Measurements from ENCODE around the gene PVR. TPM values are rescaled to one million over a fixed set of nuclear protein-coding genes. Genes with fewer than 3 reads are reported as not detected.

PVR gene
- total and polyA plus RNA-seq, 9 of the 15 experiments (the other 6 are each of a cell fraction or from before 2014, with no cell fraction given), result 0.89 to 14.5 (median 9.8) TPM

DNA sequence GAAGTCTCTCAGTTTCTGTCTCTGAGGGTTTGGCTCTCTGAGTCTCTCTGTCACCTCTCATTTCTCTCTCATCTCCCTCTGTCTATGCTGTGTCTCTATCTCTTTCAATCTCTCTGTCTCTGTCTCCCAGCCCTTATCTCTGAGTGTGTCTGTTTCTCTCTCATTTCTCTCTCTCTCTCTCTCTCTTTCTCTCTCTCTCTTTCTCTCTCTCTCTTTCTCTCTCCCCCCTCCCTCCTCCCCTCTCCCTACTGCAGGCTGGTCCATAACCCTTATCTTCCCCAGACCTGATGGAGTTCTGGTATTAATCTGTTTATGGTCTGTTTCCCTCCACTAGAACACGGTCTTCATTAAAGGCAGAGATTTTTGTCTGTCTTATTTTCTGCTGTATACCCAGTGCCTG is 1.3 kb upstream of the PVR start (continued):
- TF ChIP-seq TCF3 (CRISPR knock-in tag; IDR thresholded peaks at IDR 0.05) (0 out of 2 replicates have a peak, but pooled peaks have one; percentile 20), PML (IDR thresholded peaks at IDR 0.05; ENCODE audit: low read length) (no peak), HLTF (IDR thresholded peaks at IDR 0.05) (peak; percentile 75; the same call in 1 of the 2 replicates), PYGO2 (tag; IDR thresholded peaks at IDR 0.05) (0 out of 2 replicates have a peak, but pooled peaks have one; percentile 43), MEF2D (tag; conservative IDR thresholded peaks at IDR 0.05; ENCODE audit: low read depth) (no peak), CTBP1 (IDR thresholded peaks at IDR 0.05; ENCODE audit: borderline replicate concordance) (peak; percentile 23; the same call in 1 of the 2 replicates), TBL1XR1 (IDR thresholded peaks at IDR 0.05; ENCODE audit: low read length in 2 of 2) (no peak), MTA1 (IDR thresholded peaks at IDR 0.05; ENCODE audit: borderline replicate concordance) (peak; percentile 65; the same call in 1 of the 2 replicates), OTX1 (CRISPR knock-in tag; IDR thresholded peaks at IDR 0.05) (peak; percentile 91), ELF4 (CRISPR knock-in tag; IDR thresholded peaks at IDR 0.05) (peak; percentile 95), NCOR1 (IDR thresholded peaks at IDR 0.05) (peak; percentile 59), RCOR1 (IDR thresholded peaks at IDR 0.05; ENCODE audit: borderline replicate concordance in 1 of 2, low read depth in 2 of 2, low read length in 2 of 2) (0 out of 4 replicates have a peak, but pooled peaks of 1 of the 2 experiments have one; percentile 6), CBFB (CRISPR knock-in tag; IDR thresholded peaks at IDR 0.05) (no peak), LARP7 (IDR thresholded peaks at IDR 0.05) (0 out of 2 replicates have a peak, but pooled peaks have one; percentile 20), TAL1 (IDR thresholded peaks at IDR 0.05) (peak; percentile 58), CBFA2T2 (conservative IDR thresholded peaks at IDR 0.05) (peak; percentile 54; the same call in 1 of the 2 replicates), SMAD4 (CRISPR knock-in tag; conservative IDR thresholded peaks at IDR 0.05) (0 out of 2 replicates have a peak, but pooled peaks have one; percentile 44), ZNF165 (CRISPR knock-in tag; IDR thresholded peaks at IDR 0.05; ENCODE audit: borderline replicate concordance) (no peak), KAT7 (CRISPR knock-in tag; IDR thresholded peaks at IDR 0.05; ENCODE audit: borderline replicate concordance) (no peak), ZNF212 (CRISPR knock-in tag; IDR thresholded peaks at IDR 0.05) (peak; percentile 95), DDX20 (tag; IDR thresholded peaks at IDR 0.05; ENCODE audit: low read depth) (no peak), ZC3H11A (IDR thresholded peaks at IDR 0.05; ENCODE audit: low read depth, low read length) (no peak), U2AF2 (optimal IDR thresholded peaks at IDR 0.05; ENCODE audit: low read depth, low read length) (no peak)
- TF ChIP-seq, protein P1, sequence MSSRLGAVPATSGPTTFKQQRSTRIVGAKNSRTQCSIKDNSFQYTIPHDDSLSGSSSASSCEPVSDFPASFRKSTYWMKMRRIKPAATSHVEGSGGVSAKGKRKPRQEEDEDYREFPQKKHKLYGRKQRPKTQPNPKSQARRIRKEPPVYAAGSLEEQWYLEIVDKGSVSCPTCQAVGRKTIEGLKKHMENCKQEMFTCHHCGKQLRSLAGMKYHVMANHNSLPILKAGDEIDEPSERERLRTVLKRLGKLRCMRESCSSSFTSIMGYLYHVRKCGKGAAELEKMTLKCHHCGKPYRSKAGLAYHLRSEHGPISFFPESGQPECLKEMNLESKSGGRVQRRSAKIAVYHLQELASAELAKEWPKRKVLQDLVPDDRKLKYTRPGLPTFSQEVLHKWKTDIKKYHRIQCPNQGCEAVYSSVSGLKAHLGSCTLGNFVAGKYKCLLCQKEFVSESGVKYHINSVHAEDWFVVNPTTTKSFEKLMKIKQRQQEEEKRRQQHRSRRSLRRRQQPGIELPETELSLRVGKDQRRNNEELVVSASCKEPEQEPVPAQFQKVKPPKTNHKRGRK (tag; IDR thresholded peaks at IDR 0.05), result peak; percentile 62; the same call in 1 of the 2 replicates
- TF ChIP-seq, protein P2, sequence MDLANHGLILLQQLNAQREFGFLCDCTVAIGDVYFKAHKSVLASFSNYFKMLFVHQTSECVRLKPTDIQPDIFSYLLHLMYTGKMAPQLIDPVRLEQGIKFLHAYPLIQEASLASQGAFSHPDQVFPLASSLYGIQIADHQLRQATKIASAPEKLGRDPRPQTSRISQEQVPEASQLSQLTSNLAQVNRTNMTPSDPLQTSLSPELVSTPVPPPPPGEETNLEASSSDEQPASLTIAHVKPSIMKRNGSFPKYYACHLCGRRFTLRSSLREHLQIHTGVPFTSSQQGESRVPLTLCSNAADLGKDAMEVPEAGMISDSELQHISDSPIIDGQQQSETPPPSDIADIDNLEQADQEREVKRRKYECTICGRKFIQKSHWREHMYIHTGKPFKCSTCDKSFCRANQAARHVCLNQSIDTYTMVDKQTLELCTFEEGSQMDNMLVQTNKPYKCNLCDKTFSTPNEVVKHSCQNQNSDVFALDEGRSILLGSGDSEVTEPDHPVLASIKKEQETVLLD (IDR thresholded peaks at IDR 0.05), result 0 out of 2 replicates have a peak, but pooled peaks have one; percentile 34
- TF ChIP-seq, protein P3, sequence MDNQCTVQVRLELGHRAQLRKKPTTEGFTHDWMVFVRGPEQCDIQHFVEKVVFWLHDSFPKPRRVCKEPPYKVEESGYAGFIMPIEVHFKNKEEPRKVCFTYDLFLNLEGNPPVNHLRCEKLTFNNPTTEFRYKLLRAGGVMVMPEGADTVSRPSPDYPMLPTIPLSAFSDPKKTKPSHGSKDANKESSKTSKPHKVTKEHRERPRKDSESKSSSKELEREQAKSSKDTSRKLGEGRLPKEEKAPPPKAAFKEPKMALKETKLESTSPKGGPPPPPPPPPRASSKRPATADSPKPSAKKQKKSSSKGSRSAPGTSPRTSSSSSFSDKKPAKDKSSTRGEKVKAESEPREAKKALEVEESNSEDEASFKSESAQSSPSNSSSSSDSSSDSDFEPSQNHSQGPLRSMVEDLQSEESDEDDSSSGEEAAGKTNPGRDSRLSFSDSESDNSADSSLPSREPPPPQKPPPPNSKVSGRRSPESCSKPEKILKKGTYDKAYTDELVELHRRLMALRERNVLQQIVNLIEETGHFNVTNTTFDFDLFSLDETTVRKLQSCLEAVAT (IDR thresholded peaks at IDR 0.05), result 0 out of 4 replicates have a peak, but pooled peaks of 1 of the 2 experiments have one; percentile 23
- TF ChIP-seq, protein P4, sequence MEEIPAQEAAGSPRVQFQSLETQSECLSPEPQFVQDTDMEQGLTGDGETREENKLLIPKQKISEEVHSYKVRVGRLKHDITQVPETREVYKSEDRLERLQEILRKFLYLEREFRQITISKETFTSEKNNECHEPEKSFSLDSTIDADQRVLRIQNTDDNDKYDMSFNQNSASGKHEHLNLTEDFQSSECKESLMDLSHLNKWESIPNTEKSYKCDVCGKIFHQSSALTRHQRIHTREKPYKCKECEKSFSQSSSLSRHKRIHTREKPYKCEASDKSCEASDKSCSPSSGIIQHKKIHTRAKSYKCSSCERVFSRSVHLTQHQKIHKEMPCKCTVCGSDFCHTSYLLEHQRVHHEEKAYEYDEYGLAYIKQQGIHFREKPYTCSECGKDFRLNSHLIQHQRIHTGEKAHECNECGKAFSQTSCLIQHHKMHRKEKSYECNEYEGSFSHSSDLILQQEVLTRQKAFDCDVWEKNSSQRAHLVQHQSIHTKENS (CRISPR knock-in tag; IDR thresholded peaks at IDR 0.05), result no peak
